GM13976 (cell line): ENCODE data around the gene R3HDM2.
A peak's percentile ranks its signal among the peaks of the same experiment; 100 is the strongest.
"Not testable (repeated sequence)": the region's sequence is repeated elsewhere in the genome, so short reads cannot be mapped to it uniquely, and the experiment has no call there.

Source experiments
- DNase-seq: peaks from one replicate; pipeline ENCODE4 v3.0.0; 2012; ENCODE audit warnings: low spot score
- CTCF ChIP-seq: IDR thresholded peaks from 2 replicates; pipeline ENCODE4 v1.5.1; 2012; ENCODE audit warnings: borderline replicate concordance, mild to moderate bottlenecking; ENCODE audit not compliant: insufficient read depth; ENCODE audit errors: extremely low read depth, missing control alignments, control extremely low read depth
- in situ Hi-C: fragments of 300-500 bp; cut with MboI; formaldehyde crosslinking; loops from one replicate; pipeline ENCODE4 v1.12.0; 2022; ENCODE audit warnings: low sequenced_read_pairs, mixed read lengths, inconsistent platforms; ENCODE audit not compliant: unreplicated experiment

Gene R3HDM2

DNA sequence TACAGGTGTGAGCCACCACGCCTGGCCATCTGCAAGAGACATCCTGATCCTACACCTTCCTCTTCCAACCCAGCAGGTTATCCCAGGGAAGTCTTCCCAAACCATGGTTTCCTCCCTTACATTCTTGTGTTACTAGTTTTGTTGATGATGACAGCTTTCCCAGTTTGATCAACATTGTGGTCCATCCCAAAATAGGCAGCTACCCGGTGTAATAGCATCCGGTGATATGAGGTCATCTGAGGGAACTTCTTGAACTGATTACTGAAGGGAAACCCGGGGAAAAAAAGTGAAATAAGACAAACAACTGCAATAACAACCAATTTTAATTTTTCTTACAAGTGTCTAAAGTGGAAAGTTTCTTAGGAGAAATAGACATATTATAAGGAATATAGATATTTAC, 134.6 kb downstream of the R3HDM2 start:
- DNase-seq = no peak
- in situ Hi-C loops = no loop called here
- no peak for TF ChIP-seq CTCF

DNA sequence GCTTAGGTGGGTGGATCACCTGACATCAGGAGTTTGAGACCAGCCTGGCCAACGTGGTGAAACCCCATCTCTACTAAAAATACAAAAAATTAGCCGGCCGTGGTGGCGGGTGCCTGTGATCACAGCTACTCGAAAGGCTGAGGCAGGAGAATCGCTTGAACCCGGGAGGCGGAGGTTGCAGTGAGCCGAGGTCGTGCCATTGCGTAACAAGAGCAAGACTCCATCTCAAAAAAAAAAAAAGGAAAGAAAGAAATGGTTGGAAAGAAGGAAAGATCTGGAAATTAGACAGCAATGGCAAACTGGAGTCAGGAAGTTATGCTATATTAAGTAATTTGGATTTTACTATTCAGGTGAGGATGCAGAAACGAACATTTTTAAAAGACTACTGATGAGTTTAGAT, 148.8 kb downstream of the R3HDM2 start:
- DNase-seq = not testable (repeated sequence)
- in situ Hi-C loops = loop anchor here (10.0 kb wide), 1 partner anchor 173 kb away; the partner anchor contains the start of genes GLI1 and INHBE

DNA sequence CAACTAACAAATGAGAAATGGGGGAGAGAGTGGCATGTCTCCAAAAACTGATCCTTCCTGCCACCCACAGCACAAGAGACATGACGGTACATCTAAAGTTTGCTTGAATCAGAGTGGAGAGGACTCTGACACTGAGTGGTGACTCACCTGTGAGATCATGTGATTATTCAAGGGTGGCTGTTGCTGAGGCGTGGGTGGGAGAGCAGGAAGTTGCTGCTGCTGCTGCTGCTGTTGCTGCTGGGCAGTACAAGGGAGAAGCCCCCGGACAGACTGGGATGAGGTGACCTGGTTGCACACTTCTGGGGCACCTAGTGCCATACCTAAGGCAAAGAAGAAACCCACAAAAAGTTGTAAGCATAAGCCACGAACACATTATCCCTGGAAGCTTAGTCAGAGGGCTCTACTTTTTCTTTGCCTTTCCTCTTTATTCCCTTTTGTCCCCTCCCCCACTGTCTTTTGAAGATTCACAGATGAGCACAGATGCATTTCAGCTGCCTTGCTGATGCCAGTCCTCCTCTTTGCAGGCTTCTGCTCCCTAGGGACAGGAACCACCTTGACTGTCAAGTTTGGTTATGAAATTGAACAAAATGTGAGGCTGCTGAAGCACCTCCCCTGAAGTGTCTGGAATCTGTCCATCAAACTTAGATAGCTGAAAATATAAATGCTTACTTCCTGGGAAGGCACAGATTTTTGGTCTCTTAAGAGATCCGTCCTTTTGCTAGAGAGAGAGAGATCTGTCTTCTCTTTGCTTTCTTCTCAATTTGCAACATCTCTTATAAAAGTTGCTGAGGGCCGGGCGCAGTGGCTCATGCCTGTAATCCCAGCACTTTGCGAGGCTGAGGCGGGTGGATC, 150.4 kb downstream of the R3HDM2 start:
- no peak for TF ChIP-seq CTCF
- DNase-seq = peak; percentile 83
- in situ Hi-C loops = loop anchor here (10.0 kb wide), 1 partner anchor 174 kb away; the partner anchor contains the start of genes GLI1 and INHBE

DNA sequence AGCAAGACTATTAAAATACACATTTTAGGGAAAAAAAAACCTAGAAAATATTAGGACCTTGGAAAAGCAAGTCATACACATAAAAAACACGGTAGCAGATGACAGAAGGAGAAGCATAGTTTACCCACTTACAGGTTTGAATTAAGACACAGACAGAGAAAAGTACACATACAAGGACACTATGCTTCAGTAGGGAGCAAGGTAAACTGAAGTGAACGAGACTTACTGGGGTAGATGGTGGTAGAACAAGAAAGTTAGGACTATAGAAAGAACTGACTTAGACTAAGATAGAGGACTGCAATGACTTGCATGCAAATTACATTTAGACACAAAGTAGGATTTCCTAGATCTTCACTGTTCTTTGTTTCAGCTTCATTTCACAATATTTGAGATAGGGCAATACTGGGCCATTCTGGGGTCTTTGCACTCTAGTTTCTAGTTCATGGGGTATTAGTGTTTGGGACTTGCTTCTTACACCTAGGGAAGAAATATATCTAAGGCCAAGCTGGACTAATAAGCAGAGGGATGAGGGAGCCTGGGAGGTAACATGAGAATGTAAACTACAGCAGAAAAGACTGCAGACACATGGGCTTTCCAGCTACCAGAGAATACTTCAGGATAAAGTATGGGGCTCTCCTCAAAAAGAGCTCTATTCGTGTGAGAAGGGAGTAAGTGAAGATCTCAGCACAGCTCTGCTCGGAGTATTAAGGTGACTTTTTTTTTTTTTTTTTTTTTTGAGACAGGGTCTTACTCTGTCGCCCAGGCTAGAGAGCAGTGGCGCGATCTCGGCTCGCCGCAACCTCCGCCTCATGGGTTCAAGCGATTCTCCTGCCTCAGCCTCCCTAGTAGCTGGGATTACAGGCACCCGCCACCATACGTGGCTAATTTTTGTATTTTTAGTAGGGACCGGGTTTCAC, 152.1 kb downstream of the R3HDM2 start:
- in situ Hi-C loops = no loop called here
- TF ChIP-seq CTCF = no peak
- no peak for DNase-seq

DNA sequence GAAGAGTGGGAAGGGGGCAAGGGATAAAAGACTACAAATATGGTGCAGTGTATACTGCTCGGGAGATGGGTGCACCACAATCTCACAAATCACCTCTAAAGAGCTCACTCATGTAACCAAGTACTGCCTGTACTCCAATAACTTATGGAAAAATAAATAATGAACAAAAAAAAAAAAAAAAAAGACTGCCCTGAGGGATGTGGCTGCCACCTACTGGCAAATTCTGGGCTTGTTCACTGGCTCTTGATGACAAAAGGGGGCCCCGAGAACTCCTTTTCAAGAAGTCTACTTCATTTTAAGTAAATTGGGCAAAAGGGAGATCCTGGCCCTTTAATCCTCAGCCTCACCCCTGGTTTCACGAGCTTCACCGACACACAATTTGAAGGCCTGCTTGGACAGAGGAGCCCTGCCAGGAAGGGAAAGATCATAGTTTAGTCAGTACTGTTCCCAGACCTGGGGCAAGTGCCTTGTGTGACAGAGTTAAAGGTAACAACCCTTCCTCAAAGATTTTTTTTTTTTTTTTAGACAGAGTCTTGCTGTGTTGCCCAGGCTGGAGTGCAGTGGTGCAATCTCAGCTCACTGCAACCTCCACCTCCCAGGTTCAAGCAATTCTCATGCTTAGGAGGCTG, 153.8 kb downstream of the R3HDM2 start:
- TF ChIP-seq CTCF = no peak
- in situ Hi-C loops = no loop called here
- DNase-seq = peak; percentile 32

GRCh38 chr12:57276233-57276632, 154.6 kb downstream of the R3HDM2 start:
- in situ Hi-C loops, DNase-seq: not testable (repeated sequence)

DNA sequence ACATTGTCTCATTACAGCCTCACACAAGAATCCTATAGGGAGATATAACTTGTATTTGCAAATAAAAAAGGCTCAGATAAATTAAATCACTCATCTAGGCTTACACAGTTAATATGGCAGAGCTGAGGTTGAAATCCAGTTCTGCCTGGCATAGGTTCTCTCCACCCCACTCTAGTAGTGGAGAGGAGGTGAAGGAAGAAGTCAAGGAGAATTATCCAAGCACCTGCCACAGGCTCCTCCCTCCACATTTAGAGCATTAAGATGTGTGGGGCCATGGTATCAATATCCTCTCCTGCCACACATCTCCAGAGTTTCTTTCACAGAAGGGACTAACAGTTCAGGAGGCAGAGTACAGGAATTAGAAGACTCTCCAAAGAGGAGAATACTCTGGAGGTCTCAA, 157.3 kb downstream of the R3HDM2 start:
- in situ Hi-C loops = no loop called here
- no peak for DNase-seq
- TF ChIP-seq CTCF = no peak
